ENCODE data around the gene TAF10. TPM values are rescaled to one million over a fixed set of nuclear protein-coding genes. Genes with fewer than 3 reads are reported as not detected.

The TAF10 gene
- total RNA-seq, 1 experiment from 2014 or later = 187 TPM

DNA sequence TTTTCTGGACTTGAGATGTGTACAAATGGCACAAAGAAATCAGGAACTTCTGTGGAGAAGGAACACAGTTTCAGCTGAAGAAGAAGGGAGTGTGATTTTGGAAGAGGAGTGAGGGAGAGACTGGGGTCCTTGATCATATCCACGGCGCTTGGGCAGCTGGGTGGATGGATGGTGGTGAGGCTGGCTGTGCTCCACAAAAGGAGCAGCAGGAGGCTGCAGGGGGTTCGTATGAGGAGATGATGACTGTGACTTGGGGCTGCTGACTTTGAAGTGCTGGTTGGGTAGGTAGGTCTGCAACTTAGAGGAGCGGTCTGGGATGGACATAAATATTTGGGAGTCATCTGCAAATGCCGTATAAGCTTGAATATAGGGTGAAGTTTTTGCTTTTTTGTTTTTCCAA is 44.9 kb upstream of the TAF10 start:
- CTCF ChIA-PET = interaction anchor here (0.7 kb wide), 1 partner anchor 88 kb away, joined by 3 read pairs; no protein-coding TSS in a partner anchor
- Mint-ChIP-seq H3K4me3 (ENCODE audit: low read depth, unreplicated experiment) (no peak overlapping the region), H3K4me1 (ENCODE audit: low read depth, unreplicated experiment) (no peaks in the 10 kb centered on the region), H3K9me3 (ENCODE audit: low read depth, unreplicated experiment) (no peaks in the 10 kb centered on the region), H3K27me3 (ENCODE audit: unreplicated experiment) (peaks cover 2% of the 10 kb centered on the region), H3K36me3 (ENCODE audit: insufficient read depth, unreplicated experiment) (no peaks in the 10 kb centered on the region), H3K27ac (ENCODE audit: unreplicated experiment) (no peak overlapping the region)
- DNase-seq = no peak
- no peak for TF ChIP-seq CTCF (IDR thresholded peaks at IDR 0.05; ENCODE audit: unreplicated experiment)
- no TSS peak for BruUV-seq (replicated peaks)
- intact Hi-C loops (cut with micrococcal nuclease; ENCODE audit: unreplicated experiment) = no loop called here

- DNase-seq = no peak
- H3K9me3 Mint-ChIP-seq (ENCODE audit: low read depth, unreplicated experiment) = no peaks in the 10 kb centered on the region
- H3K4me1 Mint-ChIP-seq (ENCODE audit: low read depth, unreplicated experiment) = no peaks in the 10 kb centered on the region
- intact Hi-C loops (cut with micrococcal nuclease; ENCODE audit: unreplicated experiment) = no loop called here
- CTCF ChIA-PET = interaction anchor here (0.7 kb wide), 1 partner anchor 88 kb away, joined by 3 read pairs; no protein-coding TSS in a partner anchor
- H3K4me3 Mint-ChIP-seq (ENCODE audit: low read depth, unreplicated experiment) = peak overlapping the region; percentile 38
- H3K27ac Mint-ChIP-seq (ENCODE audit: unreplicated experiment) = no peak overlapping the region
- TF ChIP-seq CTCF (IDR thresholded peaks at IDR 0.05; ENCODE audit: unreplicated experiment) = no peak
- no peaks in the 10 kb centered on the region for H3K36me3 Mint-ChIP-seq (ENCODE audit: insufficient read depth, unreplicated experiment)
- H3K27me3 Mint-ChIP-seq (ENCODE audit: unreplicated experiment) = no peaks in the 10 kb centered on the region
- no TSS peak for BruUV-seq (replicated peaks)
Measured at GRCh38 chr11:6656584-6656915, 44.5 kb upstream of the TAF10 start.

DNA sequence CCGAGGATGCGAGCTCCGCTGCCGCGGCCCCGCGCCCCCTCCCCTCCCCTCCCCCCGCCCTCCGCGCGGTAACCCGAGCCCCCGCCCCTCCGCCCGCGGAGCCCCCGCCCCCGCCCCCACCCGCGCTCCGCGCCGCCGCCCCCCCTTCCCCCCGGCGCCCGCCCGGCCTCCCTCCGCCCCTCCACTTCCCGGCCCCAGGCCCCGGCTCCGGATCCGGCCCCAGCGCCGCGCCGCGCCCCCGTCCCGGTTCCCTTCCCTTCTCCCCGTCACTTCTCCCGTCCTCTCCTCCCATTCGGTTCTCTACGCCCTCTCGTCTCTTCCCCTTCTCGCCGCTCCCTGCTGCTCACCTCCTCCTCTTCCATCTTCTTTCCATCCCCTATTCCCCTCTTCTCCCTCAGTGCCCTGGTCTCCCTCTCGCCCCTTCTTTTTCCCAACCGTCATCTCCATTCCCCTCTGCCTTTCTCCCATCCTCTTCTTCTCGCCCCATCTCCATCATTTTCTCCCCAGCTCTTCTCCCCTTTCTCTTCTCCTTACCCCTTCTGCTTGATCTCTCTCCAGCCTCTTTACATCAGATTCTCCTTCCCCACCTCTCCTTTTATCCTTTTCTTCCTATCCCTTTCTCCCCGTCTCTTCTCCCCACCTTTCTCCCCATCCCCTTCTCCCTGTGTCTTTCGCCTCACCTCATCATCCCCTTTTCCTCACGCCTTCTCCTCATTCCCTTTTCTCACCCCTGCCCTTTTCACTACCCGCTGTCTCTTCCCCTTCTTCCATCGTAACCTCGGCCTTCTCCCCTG is 44.0 kb upstream of the TAF10 start, which contains the start of gene DCHS1:
DCHS1 (minus strand) TSS at position 20 of the 794 bp plus-strand sequence. CDS start 14,196 bp downstream, outside the sequence.
- Mint-ChIP-seq H3K27me3 (ENCODE audit: unreplicated experiment) (no peaks in the 10 kb centered on the region), H3K27ac (ENCODE audit: unreplicated experiment) (no peak within 1 kb of the TSS), H3K9me3 (ENCODE audit: low read depth, unreplicated experiment) (no peaks in the 10 kb centered on the region), H3K4me3 (ENCODE audit: low read depth, unreplicated experiment) (peak within 1 kb of the TSS; percentile 38), H3K4me1 (ENCODE audit: low read depth, unreplicated experiment) (no peaks in the 10 kb centered on the region), H3K36me3 (ENCODE audit: insufficient read depth, unreplicated experiment) (no peaks in the 10 kb centered on the region)
- no TSS peak for BruUV-seq (replicated peaks)
- no peak for TF ChIP-seq CTCF (IDR thresholded peaks at IDR 0.05; ENCODE audit: unreplicated experiment)
- intact Hi-C loops (cut with micrococcal nuclease; ENCODE audit: unreplicated experiment) = no loop called here
- DNase-seq = no peak
- CTCF ChIA-PET = interaction anchor here (0.7 kb wide), 1 partner anchor 87 kb away, joined by 3 read pairs; no protein-coding TSS in a partner anchor

- H3K9me3 Mint-ChIP-seq (ENCODE audit: low read depth, unreplicated experiment) = no peaks in the 10 kb centered on the region
- DNase-seq = no peak
- no peak overlapping the region for H3K27ac Mint-ChIP-seq (ENCODE audit: unreplicated experiment)
- H3K36me3 Mint-ChIP-seq (ENCODE audit: insufficient read depth, unreplicated experiment) = no peaks in the 10 kb centered on the region
- intact Hi-C loops (cut with micrococcal nuclease; ENCODE audit: unreplicated experiment) = no loop called here
- no peak for TF ChIP-seq CTCF (IDR thresholded peaks at IDR 0.05; ENCODE audit: unreplicated experiment)
- CTCF ChIA-PET = no interaction called here
- H3K27me3 Mint-ChIP-seq (ENCODE audit: unreplicated experiment) = no peaks in the 10 kb centered on the region
- no peak overlapping the region for H3K4me3 Mint-ChIP-seq (ENCODE audit: low read depth, unreplicated experiment)
- no TSS peak for BruUV-seq (replicated peaks)
- no peaks in the 10 kb centered on the region for H3K4me1 Mint-ChIP-seq (ENCODE audit: low read depth, unreplicated experiment)
Measured at GRCh38 chr11:6655020-6655789, 43.2 kb upstream of the TAF10 start.

All from Calu3 (cell line).